K562 (cell line): ENCODE measurements around the gene APC2. TPM values are rescaled to one million over a fixed set of nuclear protein-coding genes. Genes with fewer than 3 reads are reported as not detected.
A peak's percentile ranks its signal among the peaks of the same experiment; 100 is the strongest.

Source experiments
- CHD1 ChIP-seq: fragments of 200-600 bp; sonication (generic); IDR thresholded peaks from one replicate; pipeline ENCODE4 v1.6.1; 2012; ENCODE audit warnings: mild to moderate bottlenecking, moderate library complexity, low read length, inconsistent platforms
- CREB1 ChIP-seq, 2 experiments: sonication (generic) in 1 of 2; formaldehyde crosslinking in 1 of 2; IDR thresholded peaks; 2 replicates each; pipeline versions ENCODE4 v1.6.1 to v1.8.0; 2012 to 2022; ENCODE audit warnings: inconsistent platforms in 1 of 2, mild to moderate bottlenecking in 1 of 2, missing genetic modification reagents in 1 of 2, moderate library complexity in 1 of 2
- KDM5B ChIP-seq: fragments of 200-600 bp; sonication (generic); IDR thresholded peaks from 2 replicates; pipeline ENCODE4 v1.6.1; 2012; ENCODE audit warnings: low read depth, mild to moderate bottlenecking, moderate library complexity, low read length, control low read depth, inconsistent platforms; ENCODE audit not compliant: insufficient replicate concordance
- KLF6 ChIP-seq: fragments of 250-450 bp; sonication (Bioruptor Pico); IDR thresholded peaks from 2 replicates; pipeline ENCODE4 v1.4.0; 2020; ENCODE audit warnings: mild to moderate bottlenecking, moderate library complexity, borderline replicate concordance
- MAZ ChIP-seq, 2 experiments: fragments of 450-650 bp in 1 of 2; sonication (generic) in 1 of 2; formaldehyde crosslinking; IDR thresholded peaks in 1 of 2; conservative IDR thresholded peaks in 1 of 2; 2 replicates each; pipeline versions ENCODE4 v1.4.0 to v1.5.0; 2020; ENCODE audit warnings: mild to moderate bottlenecking in 1 of 2, missing genetic modification reagents in 1 of 2
- MYNN ChIP-seq, 2 experiments: sonication (generic); formaldehyde crosslinking in 1 of 2; IDR thresholded peaks; 2 replicates each; pipeline versions ENCODE4 v1.5.0 to v1.6.1; 2016 to 2020; ENCODE audit warnings: antibody characterized with exemption in 1 of 2, missing genetic modification reagents in 1 of 2
- PHF20 ChIP-seq: fragments of 450-650 bp; IDR thresholded peaks from 2 replicates; pipeline ENCODE4 v1.6.1; 2018; ENCODE audit not compliant: partially characterized antibody
- RB1 ChIP-seq: fragments of 450-650 bp; IDR thresholded peaks from 2 replicates; pipeline ENCODE4 v1.6.1; 2017; ENCODE audit warnings: low read depth, mild to moderate bottlenecking
- SMAD2 ChIP-seq: fragments of 150-350 bp; IDR thresholded peaks from 2 replicates; pipeline ENCODE4 v1.6.1; 2014; ENCODE audit warnings: low read depth, mild to moderate bottlenecking, low read length
- SMAD4 ChIP-seq: fragments of 250-450 bp; sonication (Bioruptor Pico); conservative IDR thresholded peaks from 2 replicates; pipeline ENCODE4 v1.8.0; 2021; ENCODE audit warnings: inconsistent platforms, mild to moderate bottlenecking, moderate library complexity
- XRCC5 ChIP-seq: fragments of 200-400 bp; formaldehyde crosslinking; IDR thresholded peaks from 2 replicates; pipeline ENCODE4 v1.6.1; 2017; ENCODE audit warnings: low read depth, mild to moderate bottlenecking, low read length
- ZNF583 ChIP-seq: fragments of 250-450 bp; sonication (Bioruptor Pico); IDR thresholded peaks from 2 replicates; pipeline ENCODE4 v1.4.0; 2020
- ZNF707 ChIP-seq: fragments of 250-450 bp; sonication (Bioruptor Pico); conservative IDR thresholded peaks from 2 replicates; pipeline ENCODE4 v1.8.0; 2022; ENCODE audit warnings: inconsistent platforms, mild to moderate bottlenecking, moderate library complexity
- polyA plus RNA-seq, 8 experiments: library from polyadenylated mRNA; depleted of rRNA in 4 of 8; stranded (reverse) in 5 of 8; unstranded in 3 of 8; fragments of >200 nt; fragmentation: Nextera tagmentation in 2 of 8; fragmentation: Illumina TruSeq in 1 of 8; extraction: Ambion mirVana in 2 of 8; extraction: Trizol in 1 of 8; gene quantifications; 2 replicates each; pipeline versions ENCODE4 v1.2.1 to v1.2.3, GENCODE V29; 2011 to 2014; ENCODE audit warnings: inconsistent platforms in 1 of 8, missing spikeins in 1 of 8
- total RNA-seq, 7 experiments: library from RNA; depleted of rRNA in 6 of 7; stranded (reverse); fragments of >200 nt in 6 of 7; fragmentation: Illumina TruSeq in 2 of 7; extraction: Trizol in 2 of 7; gene quantifications; 2 replicates each; pipeline versions ENCODE4 v1.2.1 to v1.2.3, GENCODE V29; 2011 to 2021; ENCODE audit warnings: low replicate concordance in 1 of 7
- TF ChIP-seq, protein P1 (sequence below), 2 experiments: fragments of 200-800 bp in 1 of 2; sonication (Bioruptor generic) in 1 of 2; sonication (generic) in 1 of 2; formaldehyde crosslinking in 1 of 2; IDR thresholded peaks in 1 of 2; conservative IDR thresholded peaks in 1 of 2; 2 replicates each; pipeline versions ENCODE4 v1.5.0 to v1.6.1; 2016 to 2020; ENCODE audit warnings: missing compliant biosample characterization in 1 of 2, missing genetic modification characterization in 1 of 2, missing genetic modification reagents in 1 of 2
- TF ChIP-seq, protein P2 (sequence below), 2 experiments: fragments of 250-450 bp in 1 of 2; fragments of 450-650 bp in 1 of 2; sonication (Bioruptor Pico) in 1 of 2; IDR thresholded peaks; 2 replicates each; pipeline versions ENCODE4 v1.6.1 to v1.8.0; 2016 to 2021; ENCODE audit warnings: mild to moderate bottlenecking in 2 of 2, moderate library complexity in 2 of 2, missing compliant biosample characterization in 1 of 2, missing genetic modification characterization in 1 of 2
- TF ChIP-seq, protein P3 (sequence below): fragments of 250-450 bp; sonication (Bioruptor Pico); IDR thresholded peaks from 2 replicates; pipeline ENCODE4 v1.8.0; 2021; ENCODE audit warnings: borderline replicate concordance, mild to moderate bottlenecking, moderate library complexity; ENCODE audit not compliant: poor library complexity, severe bottlenecking
- TF ChIP-seq, protein P4 (sequence below): fragments of 250-450 bp; sonication (Bioruptor Pico); IDR thresholded peaks from 2 replicates; pipeline ENCODE4 v1.4.0; 2020

Gene APC2
- total and polyA plus RNA-seq, 9 of the 15 experiments (the other 6 are each of a cell fraction or from before 2014, with no cell fraction given): 0.01 to 0.40 (median 0.05) TPM; not detected in 3

DNA sequence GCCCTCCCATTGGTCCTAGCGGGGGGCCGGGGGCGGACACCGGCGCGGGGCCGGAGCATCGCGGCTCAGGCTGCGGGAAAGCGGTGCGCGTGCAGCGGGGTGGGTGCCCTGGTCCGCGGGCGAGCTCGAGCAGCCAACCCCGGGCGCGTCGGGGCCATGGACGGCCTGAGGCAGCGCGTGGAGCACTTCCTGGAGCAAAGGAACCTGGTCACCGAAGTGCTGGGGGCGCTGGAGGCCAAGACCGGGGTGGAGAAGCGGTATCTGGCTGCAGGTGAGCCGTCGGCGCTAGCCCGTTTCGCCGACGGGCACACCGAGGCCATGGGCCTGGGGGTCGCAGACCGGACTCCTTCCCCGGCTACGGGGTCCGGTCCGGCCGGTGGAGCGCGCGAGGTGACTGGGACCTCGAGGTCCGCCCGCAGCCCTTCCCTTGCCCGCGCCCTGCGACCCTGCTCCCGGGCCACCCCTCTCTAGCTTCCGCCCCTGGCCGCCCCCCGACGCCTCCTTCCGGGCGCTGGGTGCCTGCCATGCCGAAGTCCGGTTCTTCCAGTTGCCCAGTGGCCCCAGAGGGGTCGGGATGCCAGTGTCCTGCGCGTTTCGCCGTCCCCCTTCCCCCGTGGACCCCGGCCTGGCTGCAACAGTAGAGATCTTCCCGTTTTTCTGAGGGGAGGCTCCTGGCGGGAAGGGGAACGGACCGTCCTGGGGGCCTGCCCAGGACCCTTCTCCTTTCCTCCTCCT is 41.4 kb downstream of the APC2 start, which contains the start of gene REEP6 (continued):
- no peak for TF ChIP-seq ZNF583 (CRISPR knock-in tag)
- peak in 1 of 2 experiments; percentile 78; a peak in 2 of 4 replicates for TF ChIP-seq MAZ (CRISPR knock-in tag; conservative IDR thresholded peaks at IDR 0.05 in 1 of 2, IDR thresholded peaks at IDR 0.05 in 1 of 2)
- TF ChIP-seq, protein P1, sequence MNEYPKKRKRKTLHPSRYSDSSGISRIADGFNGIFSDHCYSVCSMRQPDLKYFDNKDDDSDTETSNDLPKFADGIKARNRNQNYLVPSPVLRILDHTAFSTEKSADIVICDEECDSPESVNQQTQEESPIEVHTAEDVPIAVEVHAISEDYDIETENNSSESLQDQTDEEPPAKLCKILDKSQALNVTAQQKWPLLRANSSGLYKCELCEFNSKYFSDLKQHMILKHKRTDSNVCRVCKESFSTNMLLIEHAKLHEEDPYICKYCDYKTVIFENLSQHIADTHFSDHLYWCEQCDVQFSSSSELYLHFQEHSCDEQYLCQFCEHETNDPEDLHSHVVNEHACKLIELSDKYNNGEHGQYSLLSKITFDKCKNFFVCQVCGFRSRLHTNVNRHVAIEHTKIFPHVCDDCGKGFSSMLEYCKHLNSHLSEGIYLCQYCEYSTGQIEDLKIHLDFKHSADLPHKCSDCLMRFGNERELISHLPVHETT (CRISPR knock-in tag; conservative IDR thresholded peaks at IDR 0.05 in 1 of 2, IDR thresholded peaks at IDR 0.05 in 1 of 2): peak in 1 of 2 experiments; percentile 31; a peak in 1 of 4 replicates
- TF ChIP-seq, protein P2, sequence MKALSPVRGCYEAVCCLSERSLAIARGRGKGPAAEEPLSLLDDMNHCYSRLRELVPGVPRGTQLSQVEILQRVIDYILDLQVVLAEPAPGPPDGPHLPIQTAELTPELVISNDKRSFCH (CRISPR knock-in tag; IDR thresholded peaks at IDR 0.05): no peak
- TF ChIP-seq, protein P2 (tag; IDR thresholded peaks at IDR 0.05): peak; percentile 77
- no peak for TF ChIP-seq XRCC5
- TF ChIP-seq SMAD2: no peak
- TF ChIP-seq KLF6: no peak
- peak; percentile 24; the same call in 1 of the 2 replicates for TF ChIP-seq SMAD4 (CRISPR knock-in tag)
- no peak for TF ChIP-seq MYNN (IDR thresholded peaks at IDR 0.05)
- 0 out of 2 replicates have a peak, but pooled peaks have one; percentile 14 for TF ChIP-seq MYNN (CRISPR knock-in tag; IDR thresholded peaks at IDR 0.05)
- peak; percentile 28 for TF ChIP-seq PHF20
- TF ChIP-seq KDM5B: no peak
- peak; percentile 94 for TF ChIP-seq CHD1
- no peak for TF ChIP-seq CREB1 (IDR thresholded peaks at IDR 0.05)
- TF ChIP-seq CREB1 (CRISPR knock-in tag; IDR thresholded peaks at IDR 0.05): no peak
- TF ChIP-seq RB1: peak; percentile 77; the same call in 1 of the 2 replicates
- TF ChIP-seq ZNF707: no peak
- TF ChIP-seq, protein P3, sequence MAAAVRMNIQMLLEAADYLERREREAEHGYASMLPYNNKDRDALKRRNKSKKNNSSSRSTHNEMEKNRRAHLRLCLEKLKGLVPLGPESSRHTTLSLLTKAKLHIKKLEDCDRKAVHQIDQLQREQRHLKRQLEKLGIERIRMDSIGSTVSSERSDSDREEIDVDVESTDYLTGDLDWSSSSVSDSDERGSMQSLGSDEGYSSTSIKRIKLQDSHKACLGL (CRISPR knock-in tag): no peak
- TF ChIP-seq, protein P4, sequence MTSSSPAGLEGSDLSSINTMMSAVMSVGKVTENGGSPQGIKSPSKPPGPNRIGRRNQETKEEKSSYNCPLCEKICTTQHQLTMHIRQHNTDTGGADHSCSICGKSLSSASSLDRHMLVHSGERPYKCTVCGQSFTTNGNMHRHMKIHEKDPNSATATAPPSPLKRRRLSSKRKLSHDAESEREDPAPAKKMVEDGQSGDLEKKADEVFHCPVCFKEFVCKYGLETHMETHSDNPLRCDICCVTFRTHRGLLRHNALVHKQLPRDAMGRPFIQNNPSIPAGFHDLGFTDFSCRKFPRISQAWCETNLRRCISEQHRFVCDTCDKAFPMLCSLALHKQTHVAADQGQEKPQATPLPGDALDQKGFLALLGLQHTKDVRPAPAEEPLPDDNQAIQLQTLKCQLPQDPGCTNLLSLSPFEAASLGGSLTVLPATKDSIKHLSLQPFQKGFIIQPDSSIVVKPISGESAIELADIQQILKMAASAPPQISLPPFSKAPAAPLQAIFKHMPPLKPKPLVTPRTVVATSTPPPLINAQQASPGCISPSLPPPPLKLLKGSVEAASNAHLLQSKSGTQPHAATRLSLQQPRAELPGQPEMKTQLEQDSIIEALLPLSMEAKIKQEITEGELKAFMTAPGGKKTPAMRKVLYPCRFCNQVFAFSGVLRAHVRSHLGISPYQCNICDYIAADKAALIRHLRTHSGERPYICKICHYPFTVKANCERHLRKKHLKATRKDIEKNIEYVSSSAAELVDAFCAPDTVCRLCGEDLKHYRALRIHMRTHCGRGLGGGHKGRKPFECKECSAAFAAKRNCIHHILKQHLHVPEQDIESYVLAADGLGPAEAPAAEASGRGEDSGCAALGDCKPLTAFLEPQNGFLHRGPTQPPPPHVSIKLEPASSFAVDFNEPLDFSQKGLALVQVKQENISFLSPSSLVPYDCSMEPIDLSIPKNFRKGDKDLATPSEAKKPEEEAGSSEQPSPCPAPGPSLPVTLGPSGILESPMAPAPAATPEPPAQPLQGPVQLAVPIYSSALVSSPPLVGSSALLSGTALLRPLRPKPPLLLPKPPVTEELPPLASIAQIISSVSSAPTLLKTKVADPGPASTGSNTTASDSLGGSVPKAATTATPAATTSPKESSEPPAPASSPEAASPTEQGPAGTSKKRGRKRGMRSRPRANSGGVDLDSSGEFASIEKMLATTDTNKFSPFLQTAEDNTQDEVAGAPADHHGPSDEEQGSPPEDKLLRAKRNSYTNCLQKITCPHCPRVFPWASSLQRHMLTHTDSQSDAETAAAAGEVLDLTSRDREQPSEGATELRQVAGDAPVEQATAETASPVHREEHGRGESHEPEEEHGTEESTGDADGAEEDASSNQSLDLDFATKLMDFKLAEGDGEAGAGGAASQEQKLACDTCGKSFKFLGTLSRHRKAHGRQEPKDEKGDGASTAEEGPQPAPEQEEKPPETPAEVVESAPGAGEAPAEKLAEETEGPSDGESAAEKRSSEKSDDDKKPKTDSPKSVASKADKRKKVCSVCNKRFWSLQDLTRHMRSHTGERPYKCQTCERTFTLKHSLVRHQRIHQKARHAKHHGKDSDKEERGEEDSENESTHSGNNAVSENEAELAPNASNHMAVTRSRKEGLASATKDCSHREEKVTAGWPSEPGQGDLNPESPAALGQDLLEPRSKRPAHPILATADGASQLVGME (CRISPR knock-in tag): no peak
